Measurements from ENCODE around the gene SPTLC1. TPM values are rescaled to one million over a fixed set of nuclear protein-coding genes. Genes with fewer than 3 reads are reported as not detected.

SPTLC1 gene
- 10 to 100 TPM; 53.6 to 94.6 (median 68.1) TPM for total RNA-seq

- H3K9me3 ChIP-seq: no peaks in the 10 kb centered on the region
- DNase-seq: peak; percentile 92 to 98 (median 98)
- TF ChIP-seq CTCF (IDR thresholded peaks at IDR 0.05) (peak in 2 of 6 experiments; percentile 1 to 7), POLR2A (IDR thresholded peaks at IDR 0.05) (peak; percentile 90 to 93)
- H3K27ac ChIP-seq: peak within 1 kb of the TSS; percentile 81 to 95 (median 88)
- H3K27me3 ChIP-seq: no peaks in the 10 kb centered on the region
- peaks cover 0 to 19% (median 0%) of the 10 kb centered on the region in 3 donors for H3K36me3 ChIP-seq
- H3K4me1 ChIP-seq: peaks cover 0 to 10% (median 6%) of the 10 kb centered on the region in 4 donors
- peak within 1 kb of the TSS; percentile 58 to 94 (median 76) for H3K4me3 ChIP-seq
Observed at GRCh38 chr9:92115071-92115858, at the start of gene SPTLC1. TSS of gene SPTLC1 (minus strand) at chr9:92115413. CDS start at chr9:92115370, 43 bp downstream.

DNA sequence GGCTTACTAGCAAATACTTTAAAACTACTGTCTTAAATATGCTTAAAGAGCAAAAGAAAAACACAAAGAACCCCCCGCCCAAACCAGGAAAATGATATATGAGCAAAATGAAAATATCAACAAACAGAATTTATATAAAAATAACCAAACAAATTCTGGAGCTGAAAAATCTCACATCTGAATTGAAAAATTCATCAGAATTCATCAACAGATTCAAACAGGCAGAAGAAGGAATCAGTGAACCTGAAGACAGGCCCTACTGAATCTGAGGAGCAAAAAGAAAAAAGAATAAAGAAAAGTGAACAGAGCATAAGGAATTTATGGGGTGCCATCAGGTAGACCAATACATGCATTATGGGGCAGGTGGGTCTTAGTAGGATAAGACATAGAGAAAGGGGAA is 49.8 kb upstream of the SPTLC1 start:
- TF ChIP-seq POLR2A (IDR thresholded peaks at IDR 0.05) (no peak), CTCF (IDR thresholded peaks at IDR 0.05) (no peak)
- Histone ChIP-seq H3K4me3 (no peak overlapping the region), H3K36me3 (no peaks in the 10 kb centered on the region), H3K27me3 (no peaks in the 10 kb centered on the region), H3K9me3 (no peaks in the 10 kb centered on the region), H3K27ac (no peak overlapping the region), H3K4me1 (no peaks in the 10 kb centered on the region)
- DNase-seq: no peak

DNA sequence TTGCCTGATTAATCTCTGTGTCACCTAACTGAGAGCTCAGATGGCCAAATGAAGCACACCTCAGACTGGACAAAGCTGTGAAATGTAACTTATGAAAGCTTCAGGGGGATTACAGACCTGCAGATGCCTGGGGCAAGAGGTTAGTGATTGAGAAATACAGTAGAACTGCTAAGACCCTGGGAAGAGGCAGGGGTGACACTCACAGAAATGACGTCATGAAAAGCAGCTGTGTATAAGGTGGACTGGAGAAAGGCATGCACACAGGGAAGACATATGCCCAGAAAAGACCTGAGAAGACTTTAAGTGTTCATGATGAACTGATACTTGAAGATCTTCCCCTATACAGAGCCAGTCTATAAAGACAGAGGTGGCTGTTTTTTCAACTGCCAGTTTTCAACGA is 49.3 kb upstream of the SPTLC1 start:
- Histone ChIP-seq H3K27me3 (no peaks in the 10 kb centered on the region), H3K4me3 (no peak overlapping the region), H3K4me1 (no peaks in the 10 kb centered on the region), H3K36me3 (no peaks in the 10 kb centered on the region), H3K9me3 (no peaks in the 10 kb centered on the region), H3K27ac (no peak overlapping the region)
- no peak for DNase-seq
- TF ChIP-seq CTCF (IDR thresholded peaks at IDR 0.05) (no peak), POLR2A (IDR thresholded peaks at IDR 0.05) (no peak)

DNA sequence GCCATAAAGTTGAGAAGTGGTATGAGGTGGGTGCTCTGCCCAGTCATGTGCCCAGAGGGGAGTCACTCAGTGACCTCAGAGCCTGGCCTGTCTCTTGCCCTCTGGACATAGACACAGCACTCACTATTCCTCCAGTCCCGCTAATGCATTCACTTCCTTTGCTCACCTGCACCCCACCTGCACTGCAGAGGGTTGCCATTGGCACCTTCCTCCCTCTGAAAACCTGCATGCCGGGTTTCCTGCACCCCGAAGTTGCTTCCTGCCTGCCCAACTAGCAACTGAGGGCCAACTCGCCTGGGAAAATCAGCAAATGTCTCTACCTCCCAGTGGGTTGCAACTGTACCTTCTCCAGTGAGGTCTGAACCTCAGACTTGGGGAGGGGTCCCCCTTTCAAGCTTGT is 48.1 kb upstream of the SPTLC1 start:
- no peak overlapping the region for H3K4me3 ChIP-seq
- H3K9me3 ChIP-seq: no peaks in the 10 kb centered on the region
- DNase-seq: no peak
- no peaks in the 10 kb centered on the region for H3K27me3 ChIP-seq
- H3K27ac ChIP-seq: no peak overlapping the region
- H3K4me1 ChIP-seq: no peaks in the 10 kb centered on the region
- H3K36me3 ChIP-seq: no peaks in the 10 kb centered on the region
- TF ChIP-seq CTCF (IDR thresholded peaks at IDR 0.05) (no peak), POLR2A (IDR thresholded peaks at IDR 0.05) (no peak)

DNA sequence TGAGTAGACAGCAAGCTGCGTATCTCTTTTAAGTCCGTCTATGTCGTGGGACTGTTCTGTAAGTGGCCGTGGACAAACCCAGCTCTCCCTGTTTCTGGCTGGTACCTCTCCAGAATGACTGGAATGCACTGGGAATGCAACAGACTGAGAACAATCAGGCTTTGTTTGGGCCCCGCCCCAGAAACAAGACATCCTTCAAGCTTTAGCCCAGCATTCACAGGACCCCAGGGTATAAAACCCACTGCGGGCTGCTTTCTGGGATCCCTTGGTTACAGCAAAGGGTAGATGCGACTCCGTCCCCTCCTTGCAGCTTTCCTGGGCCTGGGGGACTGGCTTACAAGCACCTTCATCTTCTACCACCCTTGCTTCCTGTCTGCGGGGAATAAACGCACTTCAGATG is 45.6 kb upstream of the SPTLC1 start:
- Histone ChIP-seq H3K4me3 (no peak overlapping the region), H3K27me3 (no peaks in the 10 kb centered on the region), H3K27ac (no peak overlapping the region), H3K4me1 (no peaks in the 10 kb centered on the region), H3K9me3 (no peaks in the 10 kb centered on the region), H3K36me3 (no peaks in the 10 kb centered on the region)
- TF ChIP-seq POLR2A (IDR thresholded peaks at IDR 0.05): no peak
- no peak for TF ChIP-seq CTCF (IDR thresholded peaks at IDR 0.05)
- no peak for DNase-seq

All from Peyer's patch (tissue), 4 donors.